ENCODE measurements around the gene FMNL2. TPM values are rescaled to one million over a fixed set of nuclear protein-coding genes. Genes with fewer than 3 reads are reported as not detected.

The FMNL2 gene
- total RNA-seq, 4 donors from 2014 or later, result 37.7 to 60.9 (median 52.1) TPM

DNA sequence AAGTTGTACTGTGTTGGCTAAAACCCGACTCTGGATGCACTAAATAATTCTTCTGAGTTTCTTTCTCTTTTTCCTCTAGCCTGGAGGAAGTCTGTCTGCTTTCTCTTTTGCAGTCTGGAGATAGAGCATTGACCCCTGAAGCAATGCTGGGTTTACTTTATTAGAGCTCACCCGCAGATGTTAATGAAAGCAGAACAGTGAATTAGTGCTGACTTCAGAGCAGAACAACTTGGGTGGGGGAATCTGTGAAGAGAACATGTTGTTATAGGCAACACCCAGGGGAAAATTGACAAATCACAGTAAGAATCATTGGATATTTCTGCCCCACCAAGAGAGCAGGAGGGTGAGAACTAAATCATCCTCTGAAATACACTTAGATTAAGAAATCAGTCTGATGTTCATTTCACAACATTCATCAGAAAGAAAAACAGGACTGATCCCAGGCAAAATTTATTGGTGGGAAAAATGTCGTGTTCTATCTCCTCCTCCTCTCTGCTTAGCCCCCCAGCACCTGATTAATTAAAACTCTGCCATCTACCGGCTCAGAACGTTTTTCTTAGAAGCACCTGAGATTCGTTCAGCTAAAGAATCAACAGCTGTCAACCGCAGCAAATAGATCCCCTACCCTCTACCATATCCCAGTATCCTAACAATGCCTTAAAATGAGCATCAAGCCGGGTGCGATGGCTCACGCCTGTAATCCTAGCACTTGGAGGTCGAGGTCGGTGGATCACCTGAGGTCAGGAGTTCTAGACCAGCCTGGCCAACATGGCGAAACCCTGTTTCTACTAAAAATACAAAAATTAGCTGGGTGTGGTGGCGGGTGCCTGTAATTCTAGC, 165.1 kb downstream of the FMNL2 start:
- H3K27ac ChIP-seq, result peak overlapping the region; percentile 3 to 58 (median 51)
- peaks cover 10 to 39% of the 10 kb centered on the region in 2 donors for H3K4me1 ChIP-seq
- no peaks in the 10 kb centered on the region for H3K9me3 ChIP-seq
- TF ChIP-seq, protein P1, sequence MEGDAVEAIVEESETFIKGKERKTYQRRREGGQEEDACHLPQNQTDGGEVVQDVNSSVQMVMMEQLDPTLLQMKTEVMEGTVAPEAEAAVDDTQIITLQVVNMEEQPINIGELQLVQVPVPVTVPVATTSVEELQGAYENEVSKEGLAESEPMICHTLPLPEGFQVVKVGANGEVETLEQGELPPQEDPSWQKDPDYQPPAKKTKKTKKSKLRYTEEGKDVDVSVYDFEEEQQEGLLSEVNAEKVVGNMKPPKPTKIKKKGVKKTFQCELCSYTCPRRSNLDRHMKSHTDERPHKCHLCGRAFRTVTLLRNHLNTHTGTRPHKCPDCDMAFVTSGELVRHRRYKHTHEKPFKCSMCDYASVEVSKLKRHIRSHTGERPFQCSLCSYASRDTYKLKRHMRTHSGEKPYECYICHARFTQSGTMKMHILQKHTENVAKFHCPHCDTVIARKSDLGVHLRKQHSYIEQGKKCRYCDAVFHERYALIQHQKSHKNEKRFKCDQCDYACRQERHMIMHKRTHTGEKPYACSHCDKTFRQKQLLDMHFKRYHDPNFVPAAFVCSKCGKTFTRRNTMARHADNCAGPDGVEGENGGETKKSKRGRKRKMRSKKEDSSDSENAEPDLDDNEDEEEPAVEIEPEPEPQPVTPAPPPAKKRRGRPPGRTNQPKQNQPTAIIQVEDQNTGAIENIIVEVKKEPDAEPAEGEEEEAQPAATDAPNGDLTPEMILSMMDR (IDR thresholded peaks at IDR 0.05), result no peak
- no peak for TF ChIP-seq POLR2A (IDR thresholded peaks at IDR 0.05)
- no peak for DNase-seq
- WGBS, 2 donors, result 71 to 74% methylated on average over 14 of the region's 14 CpGs
- intact Hi-C loops (cut with DNase I), result no loop called here
- H3K27me3 ChIP-seq, result no peaks in the 10 kb centered on the region
- no peaks in the 10 kb centered on the region for H3K36me3 ChIP-seq
- H3K4me3 ChIP-seq (replicated peaks in 1 of 3), result no peak overlapping the region

DNA sequence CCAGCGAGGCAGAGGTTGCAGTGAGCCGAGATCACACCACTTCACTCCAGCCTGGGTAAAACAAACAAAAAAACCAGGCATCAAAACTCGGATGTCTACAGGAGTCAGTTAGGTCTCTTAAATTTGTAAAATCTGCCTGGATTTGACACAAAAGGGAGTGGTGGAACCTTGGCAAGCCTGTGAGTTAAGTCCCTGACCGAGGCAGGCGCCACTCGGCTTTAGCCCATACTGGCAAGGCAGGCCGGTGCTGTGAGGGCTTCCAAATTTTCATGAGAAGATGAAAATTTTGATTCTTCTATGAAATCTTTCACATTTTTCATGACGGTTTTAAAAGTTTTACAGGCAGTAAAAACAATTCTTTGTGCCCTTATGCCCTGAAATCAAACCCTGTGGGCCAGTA, 165.8 kb downstream of the FMNL2 start:
- TF ChIP-seq, protein P1 (IDR thresholded peaks at IDR 0.05), result no peak
- TF ChIP-seq POLR2A (IDR thresholded peaks at IDR 0.05), result no peak
- no peaks in the 10 kb centered on the region for H3K27me3 ChIP-seq
- H3K4me3 ChIP-seq (replicated peaks in 1 of 3), result no peak overlapping the region
- intact Hi-C loops (cut with DNase I), result no loop called here
- WGBS, 2 donors, result 70 to 81% methylated on average over 8 of the region's 8 CpGs
- no peaks in the 10 kb centered on the region for H3K9me3 ChIP-seq
- peak overlapping the region in 2 of 3 donors; percentile 51 to 58 for H3K27ac ChIP-seq
- H3K36me3 ChIP-seq, result no peaks in the 10 kb centered on the region
- peaks cover 10 to 44% of the 10 kb centered on the region in 2 donors for H3K4me1 ChIP-seq
- peak in 1 of 2 donors; percentile 18 for DNase-seq

DNA sequence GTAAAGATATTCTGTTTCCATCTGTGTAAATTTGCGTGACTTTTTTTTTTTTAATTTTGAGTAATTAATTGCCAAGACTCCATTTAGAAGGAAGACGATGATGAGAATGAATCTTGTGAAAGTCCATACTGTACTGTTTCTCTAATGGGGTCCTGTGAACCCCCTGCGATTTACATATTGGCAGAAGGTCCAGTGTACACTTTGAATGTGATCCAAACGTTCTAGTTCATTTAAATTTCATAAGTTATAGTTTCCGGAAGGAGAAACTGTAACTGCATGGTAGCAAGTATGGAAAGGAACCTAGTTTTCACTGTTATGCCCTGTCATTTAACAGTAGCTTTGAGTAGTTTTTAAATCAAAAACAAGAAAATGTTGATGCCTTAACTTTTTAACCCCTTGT, 166.7 kb downstream of the FMNL2 start:
- no peaks in the 10 kb centered on the region for H3K27me3 ChIP-seq
- H3K4me1 ChIP-seq, result peaks cover 10 to 52% of the 10 kb centered on the region in 2 donors
- H3K4me3 ChIP-seq (replicated peaks in 1 of 3), result no peak overlapping the region
- no peak for DNase-seq
- H3K9me3 ChIP-seq, result no peaks in the 10 kb centered on the region
- WGBS, 2 donors, result 90 to 92% methylated on average over 5 of the region's 5 CpGs
- intact Hi-C loops (cut with DNase I), result no loop called here
- H3K27ac ChIP-seq, result peak overlapping the region in 1 of 3 donors; percentile 12
- no peaks in the 10 kb centered on the region for H3K36me3 ChIP-seq
- no peak for TF ChIP-seq POLR2A (IDR thresholded peaks at IDR 0.05)
- TF ChIP-seq, protein P1 (IDR thresholded peaks at IDR 0.05), result no peak

DNA sequence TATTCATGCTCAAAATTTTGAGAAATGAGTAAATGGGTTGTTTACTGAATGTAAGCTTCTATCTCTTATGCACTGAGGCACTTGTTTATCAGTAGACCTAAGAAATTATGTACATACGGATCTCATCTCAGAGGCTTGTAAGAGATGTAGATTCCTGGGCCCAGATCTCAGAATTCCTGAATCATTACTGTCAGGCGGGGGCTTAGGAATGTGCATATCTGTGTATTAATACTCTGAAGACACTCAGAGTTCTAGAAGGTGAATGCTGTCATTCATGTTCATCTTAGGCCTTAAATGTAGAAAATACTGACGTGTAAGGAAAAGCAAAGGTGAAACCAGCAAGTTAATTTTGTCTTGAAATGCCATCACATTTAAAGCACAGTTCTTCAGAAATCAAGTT, 169.6 kb downstream of the FMNL2 start:
- Histone ChIP-seq H3K27me3 (no peaks in the 10 kb centered on the region), H3K4me3 (replicated peaks in 1 of 3) (no peak overlapping the region), H3K36me3 (no peaks in the 10 kb centered on the region), H3K27ac (no peak overlapping the region), H3K4me1 (peaks cover 7 to 42% of the 10 kb centered on the region in 2 donors), H3K9me3 (no peaks in the 10 kb centered on the region)
- no peak for DNase-seq
- TF ChIP-seq POLR2A (IDR thresholded peaks at IDR 0.05), result no peak
- TF ChIP-seq, protein P1 (IDR thresholded peaks at IDR 0.05), result no peak
- intact Hi-C loops (cut with DNase I), result no loop called here
- 90 to 97% methylated on average over 3 of the region's 3 CpGs for WGBS, 2 donors

DNA sequence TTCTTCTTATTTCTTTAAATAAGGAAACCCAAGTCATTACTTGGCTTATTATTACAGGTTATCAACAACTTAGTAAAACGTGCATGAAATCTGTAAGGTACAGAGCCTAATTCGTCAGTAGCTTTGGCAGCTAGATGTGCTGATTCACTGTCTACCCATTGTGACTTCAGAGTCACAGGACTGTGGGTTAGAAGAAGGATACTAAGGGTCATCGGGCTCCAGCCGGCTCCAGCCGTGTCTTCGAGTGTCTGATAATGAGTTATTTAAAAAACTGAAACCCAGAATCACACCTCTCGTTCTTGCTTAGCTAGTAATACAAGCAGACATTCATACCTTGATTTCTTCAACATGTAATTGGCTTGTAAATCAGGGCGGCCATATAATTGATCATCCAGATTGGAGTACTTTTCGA, 170.5 kb downstream of the FMNL2 start:
- Histone ChIP-seq H3K4me1 (peaks cover 2 to 33% of the 10 kb centered on the region in 2 donors), H3K27ac (no peak overlapping the region), H3K36me3 (no peaks in the 10 kb centered on the region), H3K27me3 (no peaks in the 10 kb centered on the region), H3K9me3 (no peaks in the 10 kb centered on the region), H3K4me3 (replicated peaks in 1 of 3) (no peak overlapping the region)
- intact Hi-C loops (cut with DNase I), result no loop called here
- WGBS, 2 donors, result 72 to 77% methylated on average over 9 of the region's 9 CpGs
- no peak for TF ChIP-seq POLR2A (IDR thresholded peaks at IDR 0.05)
- TF ChIP-seq, protein P1 (IDR thresholded peaks at IDR 0.05), result no peak
- peak in 1 of 2 donors; percentile 30 for DNase-seq

Measured in thyroid gland (tissue), 4 donors.